GM06990 (cell line): Measurements from ENCODE around the gene SEC14L5.

Source experiments
- DNase-seq: peaks from one replicate; pipeline ENCODE4 v3.0.0-alpha.2; 2011; ENCODE audit not compliant: insufficient read length; ENCODE audit errors: extremely low read depth
- H3K27me3 ChIP-seq: replicated peaks from 2 replicates; pipeline ENCODE4 v1.6.0; 2011; ENCODE audit warnings: low read length; ENCODE audit not compliant: control insufficient read depth, insufficient read depth
- H3K36me3 ChIP-seq: 2 replicates; pipeline ENCODE4 v1.5.1; 2011; ENCODE audit warnings: low read length; ENCODE audit not compliant: control insufficient read depth, insufficient read depth
- H3K4me3 ChIP-seq: replicated peaks from 2 replicates; pipeline ENCODE4 v1.5.1; 2011; ENCODE audit warnings: low read depth, mild to moderate bottlenecking, control low read depth, low read length
- TF ChIP-seq, protein P1 (sequence below): IDR thresholded peaks from 2 replicates; pipeline ENCODE4 v1.5.1; 2011; ENCODE audit warnings: low read length, control low read depth, mild to moderate bottlenecking, inconsistent platforms; ENCODE audit not compliant: insufficient read depth, poor library complexity, severe bottlenecking

SEC14L5 gene

DNA sequence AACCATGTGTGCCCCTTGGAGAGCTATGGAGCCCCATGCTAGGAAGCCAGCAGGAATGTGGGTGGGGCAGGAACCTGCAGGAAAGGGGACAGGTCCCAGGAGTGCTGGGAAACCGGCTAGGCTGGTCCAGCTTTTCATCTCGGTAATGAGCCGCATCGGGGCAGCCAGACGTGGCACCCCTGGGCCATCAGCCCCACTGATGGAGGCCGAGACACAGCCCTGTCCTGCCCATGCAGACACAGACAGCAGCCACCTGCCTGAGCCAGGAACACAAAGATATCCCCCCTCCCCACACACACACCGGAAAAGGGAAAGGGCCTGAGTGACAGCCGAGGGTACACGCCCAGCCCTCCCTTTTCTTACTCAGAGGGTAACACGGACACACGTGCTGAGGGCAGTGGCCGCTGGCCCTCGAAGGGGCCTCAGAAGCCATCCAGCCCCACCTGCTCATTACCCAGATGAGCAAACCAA, 39.3 kb upstream of the SEC14L5 start:
- no peaks in the 10 kb centered on the region for H3K36me3 ChIP-seq
- TF ChIP-seq, protein P1, sequence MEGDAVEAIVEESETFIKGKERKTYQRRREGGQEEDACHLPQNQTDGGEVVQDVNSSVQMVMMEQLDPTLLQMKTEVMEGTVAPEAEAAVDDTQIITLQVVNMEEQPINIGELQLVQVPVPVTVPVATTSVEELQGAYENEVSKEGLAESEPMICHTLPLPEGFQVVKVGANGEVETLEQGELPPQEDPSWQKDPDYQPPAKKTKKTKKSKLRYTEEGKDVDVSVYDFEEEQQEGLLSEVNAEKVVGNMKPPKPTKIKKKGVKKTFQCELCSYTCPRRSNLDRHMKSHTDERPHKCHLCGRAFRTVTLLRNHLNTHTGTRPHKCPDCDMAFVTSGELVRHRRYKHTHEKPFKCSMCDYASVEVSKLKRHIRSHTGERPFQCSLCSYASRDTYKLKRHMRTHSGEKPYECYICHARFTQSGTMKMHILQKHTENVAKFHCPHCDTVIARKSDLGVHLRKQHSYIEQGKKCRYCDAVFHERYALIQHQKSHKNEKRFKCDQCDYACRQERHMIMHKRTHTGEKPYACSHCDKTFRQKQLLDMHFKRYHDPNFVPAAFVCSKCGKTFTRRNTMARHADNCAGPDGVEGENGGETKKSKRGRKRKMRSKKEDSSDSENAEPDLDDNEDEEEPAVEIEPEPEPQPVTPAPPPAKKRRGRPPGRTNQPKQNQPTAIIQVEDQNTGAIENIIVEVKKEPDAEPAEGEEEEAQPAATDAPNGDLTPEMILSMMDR = no peak
- H3K27me3 ChIP-seq = no peaks in the 10 kb centered on the region; the same call in 1 of the 2 replicates
- no peak overlapping the region for H3K4me3 ChIP-seq
- DNase-seq = no peak

DNA sequence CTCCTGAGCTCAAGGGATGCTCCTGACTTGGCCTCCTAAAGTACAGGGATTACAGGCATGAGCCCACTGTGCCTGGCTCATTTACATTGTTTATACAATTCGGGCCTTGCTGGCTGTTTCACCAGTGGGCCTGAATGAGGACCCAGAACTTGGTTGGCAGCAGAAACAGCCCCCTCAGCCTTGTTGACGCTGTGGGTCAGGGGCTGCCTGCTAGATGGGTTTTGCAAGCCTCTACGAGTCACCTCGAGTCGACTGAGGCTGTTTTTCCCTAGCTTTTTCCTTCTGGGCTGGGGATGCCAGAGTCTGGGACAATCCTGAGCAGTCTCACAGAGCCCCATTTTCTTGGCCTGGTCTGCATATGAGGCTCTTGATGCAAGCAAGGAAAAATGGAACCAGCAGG, 37.3 kb upstream of the SEC14L5 start:
- H3K4me3 ChIP-seq = no peak overlapping the region
- no peaks in the 10 kb centered on the region for H3K36me3 ChIP-seq
- no peak for DNase-seq
- TF ChIP-seq, protein P1 = no peak
- no peaks in the 10 kb centered on the region; the same call in 1 of the 2 replicates for H3K27me3 ChIP-seq

DNA sequence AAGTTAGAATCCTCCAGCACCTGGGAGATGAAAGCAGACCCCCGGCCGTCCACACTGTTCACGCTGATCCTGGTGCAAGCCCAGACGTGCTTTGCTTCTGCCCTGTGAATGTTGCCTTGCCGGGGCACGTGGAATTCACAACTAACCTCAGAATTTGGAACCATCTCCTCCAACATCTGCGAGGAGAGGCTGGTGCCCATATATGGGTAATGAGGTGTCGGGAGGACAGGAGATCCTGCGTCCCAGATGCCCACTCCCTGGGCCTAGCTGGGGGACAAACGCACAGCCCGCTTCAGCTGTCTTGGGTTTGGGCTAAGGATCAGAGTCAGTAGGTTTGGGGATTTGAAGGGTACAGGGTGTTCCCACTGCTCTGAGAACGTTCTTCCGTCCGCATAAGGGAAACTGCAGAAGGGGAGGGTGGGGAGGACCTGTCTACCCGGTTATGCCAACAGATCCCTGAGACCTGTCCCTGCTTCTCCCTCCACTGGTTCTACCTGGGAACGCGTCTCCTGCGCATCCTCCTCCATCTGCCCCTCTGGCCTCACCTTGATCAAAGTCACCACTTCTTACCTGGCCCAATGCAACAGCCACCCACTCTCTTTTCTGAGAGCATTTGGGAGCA, 35.3 kb upstream of the SEC14L5 start:
- H3K4me3 ChIP-seq = no peak overlapping the region
- no peak for DNase-seq
- no peaks in the 10 kb centered on the region for H3K36me3 ChIP-seq
- H3K27me3 ChIP-seq = no peaks in the 10 kb centered on the region; the same call in 1 of the 2 replicates
- TF ChIP-seq, protein P1 = no peak

DNA sequence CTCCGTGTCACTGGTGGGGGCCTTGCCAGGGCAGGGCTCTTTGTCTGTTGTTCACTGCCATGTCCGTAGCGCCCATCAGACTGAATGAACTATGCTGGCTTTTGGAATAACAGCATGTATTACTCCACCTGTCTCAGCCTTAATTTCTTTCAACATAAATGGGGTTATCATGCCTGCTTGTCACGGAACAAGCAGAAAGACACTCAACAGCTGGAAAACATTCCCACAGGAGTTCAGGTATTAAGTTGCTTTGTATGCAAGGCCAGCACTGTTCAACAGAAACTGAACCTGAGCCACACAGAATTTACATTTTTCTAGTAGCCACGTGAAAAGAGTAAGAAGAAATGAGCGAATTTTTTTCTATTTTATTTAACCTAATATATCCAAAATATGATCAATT, 34.3 kb upstream of the SEC14L5 start:
- TF ChIP-seq, protein P1 = no peak

DNA sequence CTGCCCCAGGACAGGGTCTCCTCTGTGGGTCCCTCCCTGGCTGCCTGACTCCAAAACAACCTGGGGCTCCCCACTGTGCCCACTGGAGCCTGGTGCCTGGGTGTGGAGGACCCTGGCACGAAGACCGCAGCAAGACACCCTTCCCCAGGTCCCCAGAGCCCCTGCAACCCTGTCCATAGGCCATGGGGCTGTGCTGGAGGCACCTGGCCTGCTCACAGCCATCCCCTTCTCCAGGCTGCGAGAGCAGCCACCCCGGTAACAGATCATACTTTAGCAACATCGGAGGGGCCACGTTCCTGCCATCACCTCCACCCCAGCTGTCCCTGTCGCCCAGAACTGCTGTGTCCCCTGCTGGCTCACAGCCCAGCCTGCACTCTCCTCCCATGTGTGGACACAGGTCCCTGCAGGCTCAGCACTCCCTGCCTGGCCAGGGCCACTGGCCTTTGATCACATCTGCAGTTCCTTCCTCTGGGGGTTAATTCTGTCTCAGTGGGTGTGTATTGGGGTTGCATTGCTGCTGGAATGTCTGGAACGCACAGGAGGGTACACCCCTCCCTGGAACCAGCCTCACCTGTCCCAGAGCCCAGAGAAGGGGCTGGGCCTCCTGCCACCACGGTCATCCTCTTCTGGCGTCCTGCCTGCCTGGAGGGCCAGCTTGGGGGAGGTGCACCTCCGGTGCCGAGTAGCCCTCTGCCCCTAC, 33.4 kb upstream of the SEC14L5 start:
- TF ChIP-seq, protein P1 = no peak
- H3K27me3 ChIP-seq = no peaks in the 10 kb centered on the region
- H3K4me3 ChIP-seq = no peak overlapping the region
- no peaks in the 10 kb centered on the region for H3K36me3 ChIP-seq
- DNase-seq = no peak

More for the DNA sequence above, 34.3 kb upstream of the SEC14L5 start:
- Histone ChIP-seq H3K36me3 (no peaks in the 10 kb centered on the region), H3K4me3 (no peak overlapping the region), H3K27me3 (no peaks in the 10 kb centered on the region)
- DNase-seq = no peak
